Activated T-cell treated with anti-CD3 and anti-CD28 coated beads, Interleukin-2, amount 50 U/mL, for 72 hours (primary cell): ENCODE data around the gene STAT2. TPM values are rescaled to one million over a fixed set of nuclear protein-coding genes. Genes with fewer than 3 reads are reported as not detected.

Experiments used
- total RNA-seq, 2 donors: library from RNA; stranded (reverse); gene quantifications; one replicate each; pipeline ENCODE4 v1.2.3, GENCODE V29; 2022

STAT2 gene
- total RNA-seq, 2 donors from 2014 or later: 121 to 142 TPM

Other genes starting within 250 kb of the STAT2 start
- gene RPL41, start 243.5 kb downstream of the STAT2 start, total RNA-seq: 1,000 to 10,000 TPM; 5,172 to 5,269 TPM
- 10 to 100 TPM in 1 of 2 donors, 1 to 10 TPM in 1; 7.4 to 11.8 TPM for gene ZC3H10, start 241.8 kb downstream of the STAT2 start, total RNA-seq
- 10 to 100 TPM; 74.6 to 84.6 TPM for gene ESYT1, start 231.8 kb downstream of the STAT2 start, total RNA-seq
- gene MYL6B, start 207.5 kb downstream of the STAT2 start, total RNA-seq: 100 to 1,000 TPM in 1 of 2 donors, 10 to 100 TPM in 1; 96.3 to 111 TPM
- 100 to 1,000 TPM; 391 to 492 TPM for gene MYL6, start 201.7 kb downstream of the STAT2 start, total RNA-seq
- 100 to 1,000 TPM in 1 of 2 donors, 10 to 100 TPM in 1; 99.7 to 104 TPM for gene SMARCC2, start 170.6 kb downstream of the STAT2 start, total RNA-seq
- 10 to 100 TPM; 35.4 to 40.2 TPM for gene RNF41, start 138.2 kb downstream of the STAT2 start, total RNA-seq
- 10 to 100 TPM; 61.8 to 72.7 TPM for gene NABP2, start 135.8 kb downstream of the STAT2 start, total RNA-seq
- gene SLC39A5, start 130.1 kb downstream of the STAT2 start, total RNA-seq: 1 to 10 TPM in 1 of 2 donors, under 1 TPM in 1; 0.44 to 1.1 TPM
- 10 to 100 TPM; 46.7 to 50.7 TPM for gene ANKRD52, start 101.7 kb downstream of the STAT2 start, total RNA-seq
- 1 to 10 TPM; 5.9 to 7.3 TPM for gene COQ10A, start 93.2 kb downstream of the STAT2 start, total RNA-seq
- gene CS, start 59.8 kb downstream of the STAT2 start, total RNA-seq: 100 to 1,000 TPM; 261 to 319 TPM
- gene CNPY2, start 44.1 kb downstream of the STAT2 start, total RNA-seq: 100 to 1,000 TPM in 1 of 2 donors, 10 to 100 TPM in 1; 97.8 to 117 TPM
- 100 to 1,000 TPM; 112 to 139 TPM for gene PAN2, start 26.1 kb downstream of the STAT2 start, total RNA-seq
- 100 to 1,000 TPM in 1 of 2 donors, 10 to 100 TPM in 1; 79.5 to 138 TPM for gene IL23A, start 21.2 kb downstream of the STAT2 start, total RNA-seq
- gene APOF, start 2.8 kb upstream of the STAT2 start, total RNA-seq: under 1 TPM in 1 of 2 donors, not detected in 1; 0.28 TPM
- gene TIMELESS, start 89.3 kb upstream of the STAT2 start, total RNA-seq: 10 to 100 TPM; 44.1 to 61.6 TPM
- gene MIP, start 94.5 kb upstream of the STAT2 start, total RNA-seq: not detected
- 1 to 10 TPM; 3.8 to 4.4 TPM for gene SPRYD4, start 108.5 kb upstream of the STAT2 start, total RNA-seq
- 1 to 10 TPM; 4.3 to 7.2 TPM for gene GLS2, start 128.1 kb upstream of the STAT2 start, total RNA-seq
- 10 to 100 TPM in 1 of 2 donors, 1 to 10 TPM in 1; 7.9 to 12.7 TPM for gene RBMS2, start 161.7 kb upstream of the STAT2 start, total RNA-seq